ENCODE results near the gene MYL6B.

Gene MYL6B

DNA sequence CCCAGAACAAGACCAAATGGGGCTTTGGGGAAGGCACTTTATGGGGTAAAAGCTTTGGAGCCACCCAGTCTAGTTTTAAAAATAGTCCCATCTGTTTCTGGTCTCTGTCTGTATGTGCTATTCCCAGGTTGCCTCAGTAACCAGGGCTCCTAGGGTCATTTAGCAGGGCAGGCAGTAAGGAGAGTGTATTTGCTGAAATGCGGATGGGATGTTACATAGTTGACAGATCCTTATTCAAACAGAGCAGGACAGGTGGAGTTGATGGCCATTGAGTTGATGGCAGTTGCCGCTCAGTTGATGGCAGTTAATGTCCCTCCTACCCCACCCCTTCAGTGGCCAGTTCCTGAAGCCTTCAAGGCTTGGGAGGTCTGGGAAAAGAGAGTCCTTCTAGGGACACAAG, 29.8 kb upstream of the MYL6B start:
- no peak for DNase-seq (ENCODE audit: low read depth in 2 of 2)

DNA sequence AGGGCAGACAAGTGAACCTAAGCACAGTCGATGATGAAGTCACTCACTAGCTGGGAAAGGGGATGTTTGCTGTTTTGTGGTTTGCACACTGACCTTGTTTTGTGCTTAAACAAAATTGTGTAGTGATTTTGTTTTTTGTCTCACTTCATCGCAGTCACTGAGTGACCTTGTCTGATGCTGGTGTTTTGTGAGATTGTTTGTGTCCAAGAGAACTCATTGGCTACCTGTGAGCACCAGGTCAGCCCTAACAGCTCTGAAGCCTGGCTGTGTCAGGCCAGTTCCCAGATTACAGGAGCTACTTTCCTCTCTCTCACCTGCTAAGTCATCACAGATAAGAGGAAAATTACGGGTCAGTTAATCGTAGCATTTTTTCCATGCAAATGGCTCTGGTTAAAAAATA, 28.3 kb upstream of the MYL6B start:
- DNase-seq (ENCODE audit: low read depth in 2 of 2) = no peak

DNA sequence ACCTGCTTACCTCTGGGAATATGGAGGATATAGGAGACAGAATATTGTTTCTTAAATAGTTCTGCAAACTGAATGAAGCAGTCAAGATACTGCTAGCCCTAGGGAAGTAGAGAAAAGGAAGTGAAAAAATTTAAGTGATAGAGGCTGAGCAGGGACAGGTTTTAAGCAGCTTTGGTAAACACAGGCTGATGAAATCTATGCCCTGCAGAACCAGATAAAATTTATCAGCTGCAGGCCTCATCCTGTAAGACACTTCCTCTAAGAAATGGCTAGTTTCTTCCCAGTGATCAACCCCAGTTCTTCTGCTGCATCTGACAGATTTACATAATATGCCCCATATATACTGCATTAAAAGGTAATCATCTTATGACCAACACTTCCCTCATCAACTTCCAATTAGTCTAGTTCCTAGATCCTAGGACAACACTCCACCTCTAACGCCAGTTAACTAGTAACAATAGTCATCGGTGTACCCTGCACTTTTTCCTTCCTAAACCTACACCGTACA, 25.6 kb upstream of the MYL6B start:
- DNase-seq (ENCODE audit: low read depth in 2 of 2) = no peak

- DNase-seq (ENCODE audit: low read depth in 2 of 2) = no peak
Measured at GRCh38 chr12:56127485-56127887, 24.9 kb upstream of the MYL6B start.

- DNase-seq (ENCODE audit: low read depth in 2 of 2) = peak; percentile 91 to 92
Measured at GRCh38 chr12:56127888-56128669, 24.3 kb upstream of the MYL6B start, which contains the start of gene ESYT1. TSS of gene ESYT1 (plus strand) at chr12:56128267. CDS start at chr12:56128320, 53 bp downstream.

- no peak for DNase-seq (ENCODE audit: low read depth in 2 of 2)
Measured at GRCh38 chr12:56128670-56129205, 23.6 kb upstream of the MYL6B start.

DNA sequence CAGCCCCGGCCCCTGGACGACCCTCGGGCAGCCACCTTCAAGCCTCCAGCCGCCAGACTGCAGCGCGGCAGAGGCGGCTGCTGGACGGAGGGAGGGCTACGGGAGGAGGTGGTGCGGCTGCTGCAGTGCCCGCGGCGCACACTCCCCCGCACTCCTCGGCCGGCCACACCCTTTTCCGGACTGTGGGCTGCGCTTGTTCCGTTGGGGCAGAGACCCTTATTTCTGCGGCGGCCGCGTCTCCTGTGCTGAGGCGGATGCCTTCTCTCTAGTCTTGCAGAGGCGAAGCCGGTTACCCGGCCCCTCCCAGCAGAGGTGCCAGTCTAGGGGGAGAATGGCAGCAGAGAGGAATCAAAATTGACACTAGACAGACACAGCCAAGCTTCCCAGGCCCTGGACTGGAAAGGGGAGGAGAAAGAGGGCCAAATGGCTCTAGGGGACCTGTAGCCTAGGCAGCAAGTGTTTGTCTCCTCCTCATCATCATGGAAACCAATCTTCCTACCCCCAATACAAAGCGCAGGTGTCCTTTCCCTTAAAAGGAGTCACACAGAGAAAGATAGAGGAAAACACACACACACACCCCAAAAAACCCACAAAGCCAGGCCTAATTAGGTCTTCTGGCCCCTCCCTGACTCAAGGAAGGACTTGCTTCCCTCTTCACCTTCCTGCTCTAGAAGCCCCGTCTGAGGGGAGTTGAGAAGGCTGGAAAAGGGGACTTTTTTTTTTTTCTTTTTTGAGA, 23.0 kb upstream of the MYL6B start:
- DNase-seq (ENCODE audit: low read depth in 2 of 2) = peak; percentile 72 to 77

- DNase-seq (ENCODE audit: low read depth in 2 of 2) = no peak
Measured at GRCh38 chr12:56129942-56130495, 22.4 kb upstream of the MYL6B start.

DNA sequence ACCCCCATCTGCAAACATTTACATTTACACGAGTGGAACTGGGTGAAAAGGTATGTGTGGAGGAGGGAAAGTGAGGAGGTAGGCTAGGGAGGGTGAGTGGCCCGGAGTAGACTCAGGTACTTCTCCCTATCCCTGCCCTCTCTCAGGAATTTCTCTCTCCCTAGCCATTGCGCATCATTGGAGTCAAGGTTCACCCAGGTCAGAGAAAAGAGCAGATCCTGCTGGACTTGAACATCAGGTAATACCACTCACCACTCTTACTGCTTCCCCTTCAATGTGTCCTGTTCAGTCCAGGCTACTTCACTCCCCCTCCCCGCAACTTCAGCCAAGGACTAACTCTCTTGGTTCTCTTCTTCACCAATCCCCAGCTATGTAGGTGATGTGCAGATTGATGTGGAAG, 21.5 kb upstream of the MYL6B start:
- no peak for DNase-seq (ENCODE audit: low read depth in 2 of 2)

DNA sequence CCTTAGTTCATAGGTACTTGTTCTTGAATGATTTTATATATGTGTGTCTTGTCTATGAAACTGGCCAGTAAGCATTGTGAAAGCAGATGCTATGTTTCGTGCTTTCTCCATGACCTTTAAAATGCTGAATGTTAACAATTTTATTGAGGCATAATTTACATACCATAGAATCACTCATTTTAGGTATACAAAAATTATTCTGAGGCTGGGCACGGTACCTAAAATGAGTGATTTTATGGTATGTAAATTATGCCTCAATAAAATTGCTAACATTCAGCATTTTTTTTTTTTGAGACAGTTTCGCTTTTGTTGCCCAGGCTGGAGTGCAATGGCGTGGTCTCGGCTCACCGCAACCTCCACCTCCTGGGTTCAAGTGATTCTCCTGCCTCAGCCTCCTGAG, 17.5 kb upstream of the MYL6B start:
- no peak for DNase-seq (ENCODE audit: low read depth in 2 of 2)

GRCh38 chr12:56137853-56138571, 14.4 kb upstream of the MYL6B start:
- DNase-seq (ENCODE audit: low read depth in 2 of 2) = no peak

GRCh38 chr12:56141946-56142784, 10.2 kb upstream of the MYL6B start:
- no peak for DNase-seq (ENCODE audit: low read depth in 2 of 2)

DNA sequence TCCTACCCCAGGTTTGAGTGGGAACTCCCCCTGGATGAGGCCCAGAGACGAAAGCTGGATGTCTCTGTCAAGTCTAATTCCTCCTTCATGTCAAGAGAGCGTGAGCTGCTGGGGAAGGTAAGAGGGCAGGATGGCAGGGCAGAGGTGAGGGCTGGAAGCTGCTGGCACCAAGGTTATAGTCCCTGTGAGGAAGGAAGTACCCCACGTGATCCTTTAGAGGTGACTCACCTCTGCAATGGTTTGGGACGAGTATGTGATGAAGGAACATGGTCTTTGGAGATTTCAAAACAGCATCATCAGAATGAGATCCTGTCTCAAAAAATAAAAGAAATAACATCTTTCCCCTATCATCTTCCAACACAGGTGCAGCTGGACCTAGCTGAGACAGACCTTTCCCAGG, 9.2 kb upstream of the MYL6B start:
- no peak for DNase-seq (ENCODE audit: low read depth in 2 of 2)

DNA sequence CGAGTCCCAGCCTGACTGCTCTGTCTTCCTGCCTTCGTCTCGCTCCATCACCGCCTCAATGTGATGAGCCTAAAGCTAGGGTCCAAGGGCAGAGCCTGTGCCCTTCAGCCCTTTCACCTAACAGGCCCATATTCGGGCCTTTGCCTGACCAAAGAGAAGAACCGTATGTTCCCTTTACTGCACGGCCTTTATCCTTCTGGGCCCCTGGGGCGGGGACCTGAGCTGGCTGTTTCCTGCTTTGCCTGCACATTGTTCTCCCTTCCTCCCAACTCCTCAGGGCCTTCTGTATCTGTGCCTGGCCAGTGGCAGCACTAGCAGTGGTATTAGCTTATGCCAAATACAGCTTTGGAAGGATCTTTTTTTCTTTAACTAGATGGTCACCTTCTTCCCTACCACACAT, 8.5 kb upstream of the MYL6B start:
- no peak for DNase-seq (ENCODE audit: low read depth in 2 of 2)

DNA sequence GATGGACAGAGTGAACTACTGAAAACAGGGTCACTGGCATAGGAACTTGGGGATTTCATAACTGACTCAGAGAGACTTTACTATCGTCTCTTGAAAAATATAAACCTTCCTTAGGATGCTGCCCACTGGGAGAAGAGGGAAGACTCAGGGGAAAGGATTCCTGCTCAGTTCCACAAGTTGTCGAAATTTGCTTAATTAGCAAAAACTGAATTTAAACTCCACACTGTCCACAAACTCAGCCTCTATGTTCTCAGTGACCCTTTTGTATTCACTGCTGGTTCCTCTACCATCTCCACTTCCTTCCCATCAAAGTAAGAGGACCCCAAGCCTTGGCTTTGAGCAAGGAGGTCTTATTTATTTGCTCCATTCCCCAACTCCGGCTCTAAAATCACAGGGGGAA, 7.2 kb upstream of the MYL6B start:
- DNase-seq (ENCODE audit: low read depth in 2 of 2) = no peak

GRCh38 chr12:56146492-56147460, 5.6 kb upstream of the MYL6B start:
- no peak for DNase-seq (ENCODE audit: low read depth in 2 of 2)

DNA sequence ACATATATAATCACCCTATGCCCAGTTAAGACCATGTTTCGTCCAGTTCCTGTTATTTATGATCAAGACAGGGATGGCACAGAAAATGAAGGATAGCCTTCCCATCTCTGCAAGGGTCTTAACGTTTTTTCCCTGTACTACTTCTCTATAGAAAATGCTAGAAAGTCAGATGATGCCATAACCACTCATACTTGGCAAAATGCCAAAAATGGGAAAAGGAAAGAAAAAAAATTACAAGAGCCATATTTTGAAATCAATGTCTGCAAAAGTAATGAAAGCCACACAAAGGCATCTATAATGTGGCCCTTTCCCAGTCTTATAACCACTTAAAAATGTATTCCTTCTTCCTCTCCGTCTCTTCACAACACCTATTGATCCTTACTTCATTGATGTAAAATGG, 1.8 kb upstream of the MYL6B start:
- no peak for DNase-seq (ENCODE audit: low read depth in 2 of 2)

- peak; percentile 51 to 55 for DNase-seq (ENCODE audit: low read depth in 2 of 2)
Measured at GRCh38 chr12:56151672-56152131, 685 bp upstream of the MYL6B start.
